GM04504 (cell line): Measurements from ENCODE around the gene LSM14A.
"Not testable (repeated sequence)": the region's sequence is repeated elsewhere in the genome, so short reads cannot be mapped to it uniquely, and the experiment has no call there.

Experiments
- DNase-seq: peaks from one replicate; pipeline ENCODE4 v3.0.0-alpha.2; 2012; ENCODE audit warnings: low read depth

The LSM14A gene

DNA sequence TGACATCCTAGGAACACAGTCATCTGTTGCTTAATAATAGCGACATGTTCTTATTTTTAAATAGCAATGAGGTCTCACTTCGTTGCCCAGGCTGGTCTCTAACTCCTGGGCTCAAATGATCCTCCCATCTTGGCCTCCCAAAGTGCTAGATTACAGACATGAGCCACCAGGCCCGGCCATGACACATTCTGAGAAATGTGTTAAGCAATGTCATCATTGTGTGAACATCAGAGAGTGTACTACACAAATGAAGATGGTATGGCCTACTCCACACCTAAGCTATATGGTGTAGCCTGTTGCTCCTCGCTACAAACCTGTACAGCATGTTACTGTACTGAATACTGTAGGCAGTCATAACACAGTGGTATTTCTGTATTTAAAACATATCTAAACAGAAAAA is 57.4 kb downstream of the LSM14A start:
- DNase-seq: no peak

DNA sequence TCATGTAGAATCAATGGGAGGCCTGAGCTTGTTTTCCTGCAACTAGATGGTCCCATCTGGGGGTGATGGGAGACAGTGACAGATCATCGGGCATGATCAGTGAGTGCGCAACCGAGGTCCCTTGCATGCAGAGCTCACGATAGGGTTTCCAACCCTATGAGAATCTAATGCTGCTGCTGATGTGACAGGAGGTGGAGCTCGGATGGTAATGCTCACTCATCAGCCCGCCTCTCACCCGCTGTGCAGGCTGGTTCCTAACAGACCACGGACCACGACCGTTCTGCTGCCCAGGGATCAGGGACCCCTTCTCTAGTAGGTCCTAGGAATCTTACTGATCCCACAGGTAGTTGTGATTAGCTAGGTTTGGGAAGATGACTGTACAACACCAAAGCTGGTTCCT is 58.5 kb downstream of the LSM14A start:
- no peak for DNase-seq

DNA sequence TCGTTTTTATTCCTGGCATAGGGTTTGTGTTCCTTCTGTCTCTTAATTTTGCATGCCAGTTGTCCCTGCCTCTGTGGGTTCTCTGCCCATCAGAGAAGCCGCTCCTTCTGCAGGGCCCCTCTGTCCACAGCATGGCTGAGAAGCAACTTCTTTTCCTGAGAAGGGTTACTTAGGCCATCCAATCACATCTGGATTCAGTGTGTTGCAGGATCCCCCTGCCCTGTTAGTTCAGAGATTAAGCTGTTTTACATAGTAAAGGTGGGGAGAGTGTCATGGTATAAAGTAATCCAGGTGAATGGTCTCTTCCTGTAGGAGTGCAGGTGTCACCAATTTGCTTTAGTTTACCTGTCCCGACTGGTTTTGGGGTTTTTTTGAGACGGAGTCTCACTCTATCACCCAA is 59.1 kb downstream of the LSM14A start:
- DNase-seq: no peak

GRCh38 chr19:34232566-34233481 is 60.5 kb downstream of the LSM14A start:
- peak; percentile 79 for DNase-seq

DNA sequence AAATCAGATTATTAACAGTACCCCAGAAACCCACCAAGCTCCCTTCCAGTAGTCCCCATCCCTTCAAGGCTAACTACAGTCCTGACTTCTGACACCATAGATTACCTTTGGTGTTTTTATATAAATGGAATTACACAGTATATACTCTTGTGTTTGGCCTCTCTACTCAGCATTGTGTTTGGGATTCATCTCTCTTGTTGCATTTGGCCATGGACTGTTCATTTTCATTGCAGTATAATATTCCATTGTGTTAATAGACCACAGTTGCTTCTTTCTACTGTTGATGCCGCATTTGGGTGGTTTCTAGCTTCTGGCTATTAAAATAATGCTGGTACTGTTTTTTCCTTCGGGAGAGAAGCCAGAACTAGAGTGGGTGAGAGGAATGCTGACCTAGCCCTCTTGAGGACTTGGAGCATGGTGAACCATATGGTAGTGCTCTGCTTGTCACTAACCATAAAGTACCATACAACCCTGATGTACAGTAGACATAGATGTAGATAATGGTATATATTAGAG is 63.2 kb downstream of the LSM14A start:
- DNase-seq: no peak

DNA sequence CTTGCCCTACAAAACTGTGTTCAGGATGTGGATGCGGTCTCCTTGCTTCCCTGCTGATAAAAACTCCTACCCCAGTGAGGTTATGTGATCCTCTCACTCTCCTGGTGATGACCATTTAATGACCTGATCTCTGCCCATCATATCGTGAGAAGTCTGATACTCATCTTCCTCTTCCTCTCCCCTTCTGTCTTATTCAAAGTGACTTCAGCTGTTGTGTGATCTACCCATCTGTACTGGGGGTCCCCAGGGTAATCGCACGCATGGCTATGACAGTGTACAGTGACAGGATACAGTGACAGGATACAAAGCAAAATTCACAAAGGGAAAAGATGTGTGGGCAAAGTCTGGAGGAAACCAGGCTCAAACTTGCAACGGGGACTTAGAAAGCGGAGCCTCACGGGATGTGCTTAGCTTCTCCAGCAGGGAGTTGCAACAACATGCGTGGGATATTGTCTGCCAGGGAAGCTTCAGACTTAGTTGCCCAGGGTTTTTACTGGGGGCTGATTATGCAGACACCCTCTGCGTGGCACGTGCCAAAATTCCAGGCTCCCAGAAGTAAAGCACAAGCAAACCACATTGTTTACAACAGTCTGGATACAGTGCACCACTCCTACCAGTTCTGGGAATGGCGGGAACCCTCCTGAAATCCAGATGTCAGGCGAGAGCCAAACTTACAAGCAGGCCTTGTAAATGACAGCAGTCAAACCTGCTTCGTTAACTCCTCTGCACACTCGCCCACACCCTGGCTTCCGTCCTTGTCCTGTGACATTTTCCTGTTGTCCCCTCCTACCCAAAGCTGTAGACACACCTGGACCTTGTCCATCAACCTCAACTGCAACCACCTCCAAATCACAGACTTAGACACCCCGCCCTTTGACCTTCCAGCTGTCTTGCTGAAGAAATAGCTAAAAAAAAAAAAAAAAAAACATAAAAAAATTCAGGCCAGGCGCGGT is 64.0 kb downstream of the LSM14A start:
- DNase-seq: peak; percentile 47

GRCh38 chr19:34237283-34237682 is 65.0 kb downstream of the LSM14A start:
- no peak for DNase-seq

DNA sequence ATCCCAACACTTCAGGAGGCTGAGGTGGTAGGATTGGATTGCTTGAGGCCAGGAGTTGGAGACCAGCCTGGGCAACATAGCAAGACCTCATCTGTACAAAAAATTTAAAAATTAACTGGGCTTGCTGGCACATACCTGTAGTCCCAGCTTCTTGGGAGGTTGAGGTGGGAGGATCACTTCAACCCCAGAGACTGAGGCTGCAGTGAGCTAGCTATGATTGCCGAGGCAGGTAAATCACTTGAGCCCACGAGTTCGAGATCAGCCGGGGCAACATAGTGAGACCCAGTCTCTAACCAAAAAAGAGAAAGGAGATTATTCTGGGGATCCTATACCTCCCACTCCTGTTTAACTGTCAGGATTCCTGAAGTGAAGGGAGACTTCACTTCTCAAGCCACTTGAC is 65.6 kb downstream of the LSM14A start:
- no peak for DNase-seq

GRCh38 chr19:34241513-34242337 is 69.4 kb downstream of the LSM14A start:
- no peak for DNase-seq

DNA sequence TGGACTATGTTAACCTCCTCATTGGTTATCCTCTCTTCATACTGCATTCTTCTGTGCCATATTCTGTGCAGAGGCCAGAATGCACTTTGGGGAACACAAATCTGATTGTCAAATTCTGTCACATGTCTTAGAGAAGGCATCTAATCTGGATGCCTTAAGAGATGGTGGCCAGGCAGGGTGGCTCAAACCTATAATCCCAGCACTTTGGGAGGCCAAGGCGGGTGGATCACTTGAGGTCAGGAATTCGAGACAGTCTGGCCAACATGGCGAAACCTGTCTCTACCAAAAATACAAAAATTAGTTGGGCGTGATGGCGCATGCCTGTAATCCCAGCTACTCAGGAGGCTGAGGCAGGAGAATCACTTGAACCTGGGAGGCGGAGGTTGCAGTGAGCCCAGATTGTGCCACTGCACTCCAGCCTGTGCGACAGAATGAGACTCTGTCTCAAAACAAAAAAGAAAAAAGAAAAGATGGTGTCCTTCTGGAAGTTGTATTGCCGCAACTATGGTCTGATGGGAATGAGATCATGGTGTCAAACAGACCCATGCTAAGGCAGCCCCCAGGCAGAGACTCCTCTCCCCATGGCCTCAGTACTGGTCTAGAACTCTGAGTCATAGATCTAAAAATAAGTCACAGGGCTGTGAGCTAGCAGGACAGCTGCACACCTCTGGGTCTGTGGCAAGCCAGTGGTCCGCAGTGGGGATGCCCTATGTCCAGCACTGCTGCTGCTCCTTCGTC is 71.0 kb downstream of the LSM14A start:
- DNase-seq: not testable (repeated sequence)

DNA sequence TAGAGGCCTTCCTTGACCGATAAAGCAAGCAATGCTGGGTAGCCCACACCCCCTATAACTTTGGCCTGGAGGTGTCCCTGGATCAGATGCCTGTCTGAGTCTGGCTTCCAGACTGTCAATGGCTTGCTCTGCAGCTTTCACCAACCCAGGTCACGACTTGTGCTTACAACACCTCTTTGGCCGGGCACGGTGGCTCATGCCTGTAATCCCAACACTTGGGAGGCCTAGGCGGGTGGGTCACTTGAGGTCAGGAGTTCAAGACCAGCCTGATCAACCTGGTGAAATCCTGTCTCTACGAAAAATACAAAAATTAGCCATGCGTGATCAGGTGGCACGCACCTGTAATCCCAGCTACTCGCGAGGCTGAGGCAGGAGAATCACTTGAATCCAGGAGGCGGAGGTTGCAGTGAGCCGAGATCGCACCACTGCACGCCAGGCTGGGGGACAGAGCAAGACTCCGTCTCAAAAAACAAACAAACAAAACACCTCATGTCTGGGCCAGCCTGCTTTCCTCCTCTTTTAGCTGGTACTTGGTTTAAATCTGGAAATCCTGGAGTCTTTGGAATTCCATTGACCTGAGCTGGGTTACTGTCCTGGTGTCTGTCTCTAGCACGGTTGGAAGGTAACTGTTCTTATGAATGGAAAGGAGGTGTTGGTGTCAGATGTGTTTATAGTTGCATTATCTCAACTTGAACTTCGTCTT is 71.7 kb downstream of the LSM14A start:
- DNase-seq: no peak

- no peak for DNase-seq
Measured at GRCh38 chr19:34244611-34245299, 72.5 kb downstream of the LSM14A start.

DNA sequence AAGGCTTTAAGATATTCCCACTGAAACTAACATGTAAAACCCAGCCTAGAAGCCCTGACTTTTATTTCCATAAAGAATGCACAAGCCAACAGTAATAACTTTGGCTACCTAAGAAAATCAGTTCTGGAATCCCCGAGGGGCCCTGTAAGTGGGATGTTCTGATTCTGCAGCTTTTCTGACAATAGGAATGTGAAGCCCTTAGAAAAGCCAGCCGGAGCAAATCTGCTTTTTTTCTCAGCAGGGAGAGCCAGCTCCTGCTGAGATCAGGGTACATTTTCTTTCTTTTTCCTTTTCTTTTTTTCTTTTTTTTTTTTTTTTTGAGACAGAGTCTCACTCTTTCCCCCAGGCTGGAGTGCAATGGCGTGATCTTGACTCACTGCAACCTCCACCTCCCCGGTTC is 74.0 kb downstream of the LSM14A start:
- DNase-seq: no peak

- DNase-seq: no peak
Measured at GRCh38 chr19:34248941-34249340, 76.6 kb downstream of the LSM14A start.

DNA sequence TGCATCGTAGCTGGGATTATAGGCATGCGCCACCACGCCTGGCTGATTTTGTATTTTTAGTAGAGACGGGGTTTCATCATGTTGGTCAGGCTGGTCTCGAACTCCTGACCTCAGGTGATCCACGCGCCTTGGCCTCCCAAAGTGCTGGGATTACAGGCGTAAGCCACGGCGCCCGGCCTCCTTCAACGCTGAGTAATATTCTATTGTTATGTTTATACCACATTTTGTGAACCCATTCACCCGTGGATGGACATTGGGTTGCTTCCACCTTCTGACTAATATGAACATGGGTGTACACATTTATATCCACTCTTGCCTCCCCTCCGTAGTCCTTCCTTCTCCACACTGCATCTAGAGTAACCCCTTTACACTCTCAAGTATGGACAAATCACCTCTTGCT is 80.9 kb downstream of the LSM14A start:
- DNase-seq: not testable (repeated sequence)

DNA sequence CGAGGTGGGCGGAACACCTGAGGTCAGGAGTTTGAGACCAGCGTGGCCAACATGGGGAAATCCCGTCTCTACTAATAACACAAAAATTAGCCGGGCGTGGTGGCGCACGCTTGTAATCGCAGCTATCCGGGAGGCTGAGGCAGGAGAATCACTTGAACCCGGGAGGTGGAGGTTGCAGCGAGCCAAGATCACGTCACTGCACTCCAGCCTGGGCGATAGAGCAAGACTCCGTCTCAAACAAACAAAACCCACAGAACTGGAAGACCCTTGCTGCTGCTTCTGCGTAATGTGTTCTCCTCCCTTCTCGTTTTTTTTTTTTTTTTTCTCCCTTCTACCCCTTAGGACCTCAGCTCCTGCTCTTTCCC is 81.4 kb downstream of the LSM14A start:
- DNase-seq: not testable (repeated sequence)

DNA sequence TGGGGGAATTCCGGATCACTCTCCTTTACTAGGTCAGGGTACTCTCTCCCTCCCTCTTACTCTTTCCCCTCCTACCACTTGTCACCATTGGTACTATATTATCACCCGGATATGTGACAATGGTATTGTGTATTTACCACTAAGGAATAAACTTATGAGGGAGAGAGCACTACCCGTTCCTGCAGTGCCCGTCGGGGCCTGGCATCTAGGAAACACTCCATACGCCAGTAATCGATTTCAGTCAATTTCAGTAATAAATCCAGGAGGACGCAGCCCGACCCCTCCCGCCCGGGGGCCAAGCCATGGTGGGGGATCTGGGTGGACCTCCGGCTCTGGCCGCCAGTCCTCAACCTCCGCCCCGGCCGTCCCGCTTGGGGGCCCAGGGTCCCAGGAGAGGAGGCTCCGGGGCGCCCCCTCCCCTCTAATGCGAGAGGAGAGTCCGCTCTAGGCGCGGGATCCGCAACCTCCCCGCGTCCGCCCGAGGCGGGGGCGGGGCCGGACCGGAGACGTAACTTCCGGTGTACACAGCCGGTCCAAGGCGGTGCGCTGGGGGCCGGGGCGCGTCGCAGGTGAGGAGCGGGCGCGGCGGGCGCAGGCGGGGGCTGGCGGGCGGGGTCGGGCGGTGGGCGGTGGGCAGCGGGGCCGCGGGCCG is 81.9 kb downstream of the LSM14A start, which contains the start of gene GARRE1:
GARRE1 (plus strand) TSS at position 509 of the 652 bp plus-strand sequence. CDS start 45,920 bp downstream, outside the sequence.
- peak; percentile 18 for DNase-seq

DNA sequence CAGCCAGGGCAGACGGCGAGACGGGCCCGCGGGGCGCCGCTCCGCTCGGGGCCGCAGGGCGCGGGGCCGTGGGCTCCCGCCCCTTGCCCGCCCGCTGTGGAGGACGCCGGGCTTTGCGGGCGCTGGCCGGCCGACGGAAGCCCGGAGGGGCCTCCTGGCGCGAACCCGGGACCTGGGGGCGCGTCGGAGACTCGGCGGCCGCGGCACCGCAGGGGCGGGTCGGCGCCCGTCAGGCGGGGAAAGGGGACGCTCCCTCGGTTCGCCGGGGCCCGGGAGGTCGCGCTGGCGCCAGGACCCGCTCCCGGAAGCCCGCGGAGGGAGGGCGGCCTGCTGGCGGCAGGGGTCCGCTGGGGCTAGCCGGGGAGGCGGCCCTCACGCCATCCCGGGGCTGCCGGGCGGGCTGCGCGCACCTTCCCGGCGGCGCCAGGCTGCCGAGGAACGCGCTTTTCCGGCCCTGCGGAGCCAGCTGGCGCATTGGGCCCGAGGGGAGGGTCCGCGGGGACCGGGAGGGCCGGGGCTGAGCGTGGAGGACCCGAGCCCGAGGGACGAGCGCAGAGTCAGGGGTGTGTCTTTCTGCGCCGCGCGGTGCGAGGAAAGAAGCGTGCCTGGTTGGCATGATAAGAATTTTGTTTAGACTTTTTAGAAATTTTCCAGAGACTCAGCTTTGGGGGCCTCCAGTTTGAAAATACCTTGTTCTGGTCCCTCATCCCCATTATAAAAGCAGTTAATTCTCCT is 82.6 kb downstream of the LSM14A start:
- DNase-seq: no peak
